ENCODE measurements around the gene ATG16L2. TPM values are rescaled to one million over a fixed set of nuclear protein-coding genes. Genes with fewer than 3 reads are reported as not detected.

Gene ATG16L2
- total and polyA plus RNA-seq, 10 of the 15 experiments (the other 5 are each of a cell fraction or from before 2014, with no cell fraction given), result 1.9 to 67.7 (median 30.4) TPM

- TF ChIP-seq NFYA (IDR thresholded peaks at IDR 0.05; ENCODE audit: borderline replicate concordance, low read depth, low read length) (no peak), RB1 (IDR thresholded peaks at IDR 0.05; ENCODE audit: borderline replicate concordance) (0 out of 2 replicates have a peak, but pooled peaks have one; percentile 18), CTCF (IDR thresholded peaks at IDR 0.05 in 2 of 3, conservative IDR thresholded peaks at IDR 0.05 in 1 of 3; ENCODE audit: control insufficient read depth in 2 of 3, extremely low read depth in 1 of 3, insufficient read depth in 1 of 3, low read depth in 3 of 3, low read length in 3 of 3) (0 out of 6 replicates have a peak, but pooled peaks of 2 of the 3 experiments have one; percentile 9 to 10), SUZ12 (IDR thresholded peaks at IDR 0.05; ENCODE audit: unreplicated experiment) (no peak), POLR2A (IDR thresholded peaks at IDR 0.05; ENCODE audit: low read depth, low read length) (peak; percentile 68), SMC3 (IDR thresholded peaks at IDR 0.05; ENCODE audit: borderline replicate concordance, low read length) (peak; percentile 14; the same call in 1 of the 2 replicates), MEF2B (IDR thresholded peaks at IDR 0.05; ENCODE audit: partially characterized antibody, poor library complexity, severe bottlenecking) (peak; percentile 27), ATF7 (IDR thresholded peaks at IDR 0.05; ENCODE audit: low read depth) (no peak), TCF12 (IDR thresholded peaks at IDR 0.05; ENCODE audit: low read depth, low read length) (peak; percentile 87), ZBTB4 (CRISPR knock-in tag; IDR thresholded peaks at IDR 0.05) (no peak), ETV6 (conservative IDR thresholded peaks at IDR 0.05 in 1 of 2, IDR thresholded peaks at IDR 0.05 in 1 of 2; ENCODE audit: borderline replicate concordance in 1 of 2, low read depth in 1 of 2) (0 out of 4 replicates have a peak, but pooled peaks of 1 of the 2 experiments have one; percentile 39), RBBP5 (conservative IDR thresholded peaks at IDR 0.05) (no peak), ZNF24 (IDR thresholded peaks at IDR 0.05) (no peak), CBFB (IDR thresholded peaks at IDR 0.05; ENCODE audit: low read depth) (peak; percentile 85), RELB (IDR thresholded peaks at IDR 0.05; ENCODE audit: low read depth) (no peak), ZSCAN29 (IDR thresholded peaks at IDR 0.05) (no peak), ESRRA (IDR thresholded peaks at IDR 0.05; ENCODE audit: low read length) (no peak), SMAD1 (IDR thresholded peaks at IDR 0.05; ENCODE audit: low read depth, partially characterized antibody) (no peak), IRF4 (IDR thresholded peaks at IDR 0.05; ENCODE audit: low read depth, low read length) (no peak), ZNF207 (IDR thresholded peaks at IDR 0.05; ENCODE audit: borderline replicate concordance) (no peak), SMAD5 (IDR thresholded peaks at IDR 0.05; ENCODE audit: low read depth) (no peak; the same call in 1 of the 2 replicates)
Observed at GRCh38 chr11:72821920-72822799, 7.9 kb downstream of the ATG16L2 start (continued).
